HEK293 (cell line): ENCODE results near the gene DROSHA.

Experiments
- CTCF ChIA-PET: fragments of 350-600 bp; formaldehyde crosslinking; extraction: SDS; loops from one replicate; lab custom pipeline; 2021; ENCODE audit warnings: antibody characterized with exemption; lab: Yijun Ruan, JAX
- POLR2A ChIA-PET: fragments of 300-600 bp; formaldehyde crosslinking; extraction: SDS; loops from one replicate; lab custom pipeline; 2020; ENCODE audit warnings: antibody characterized with exemption, inconsistent platforms; lab: Yijun Ruan, JAX
- H3K27ac ChIP-seq: fragments of 200-500 bp; sonication (Bioruptor generic); 2 replicates; pipeline ENCODE4 v1.5.1; 2014; ENCODE audit warnings: low read depth, low read length, control low read depth, inconsistent platforms; ENCODE audit errors: extremely low read depth
- H3K36me3 ChIP-seq, 2 experiments: fragments of 200-500 bp in 1 of 2; sonication (Bioruptor generic) in 1 of 2; 1 replicate in 1 of 2; 2 replicates in 1 of 2; pipeline ENCODE4 v1.5.1; 2014 to 2017; ENCODE audit warnings: inconsistent platforms in 2 of 2, low read length in 2 of 2; ENCODE audit not compliant: control insufficient read depth in 2 of 2, insufficient read depth in 1 of 2
- H3K4me1 ChIP-seq: fragments of 200-500 bp; sonication (Bioruptor generic); 2 replicates; pipeline ENCODE4 v1.5.1; 2014; ENCODE audit warnings: mild to moderate bottlenecking, low read length, inconsistent platforms; ENCODE audit not compliant: control insufficient read depth, insufficient read depth
- H3K4me3 ChIP-seq: 2 replicates; pipeline ENCODE4 v1.5.1; 2011; ENCODE audit warnings: low read depth, mild to moderate bottlenecking, control low read depth, low read length, moderate library complexity
- H3K9me3 ChIP-seq: fragments of 200-500 bp; sonication (Bioruptor generic); 2 replicates; pipeline ENCODE4 v1.5.1; 2014; ENCODE audit warnings: low read depth, low read length, inconsistent platforms; ENCODE audit not compliant: control insufficient read depth, insufficient read depth
- PATZ1 ChIP-seq: fragments of 450-650 bp; formaldehyde crosslinking; IDR thresholded peaks from 2 replicates; pipeline ENCODE4 v1.5.1; 2016; ENCODE audit warnings: missing biosample characterization, missing genetic modification characterization
- REST ChIP-seq: fragments of 450-650 bp; formaldehyde crosslinking; IDR thresholded peaks from 2 replicates; pipeline ENCODE4 v1.5.1; 2016; ENCODE audit warnings: missing biosample characterization, missing genetic modification characterization
- SCRT2 ChIP-seq: fragments of 450-650 bp; formaldehyde crosslinking; IDR thresholded peaks from 2 replicates; pipeline ENCODE4 v1.5.1; 2016; ENCODE audit warnings: missing biosample characterization, missing genetic modification characterization
- ZNF214 ChIP-seq: fragments of 450-650 bp; formaldehyde crosslinking; IDR thresholded peaks from 2 replicates; pipeline ENCODE4 v1.5.1; 2017; ENCODE audit warnings: missing biosample characterization, mild to moderate bottlenecking, missing genetic modification characterization, borderline replicate concordance
- ZNF354C ChIP-seq: fragments of 450-650 bp; formaldehyde crosslinking; IDR thresholded peaks from 2 replicates; pipeline ENCODE4 v1.5.1; 2016; ENCODE audit warnings: missing biosample characterization, missing genetic modification characterization, low read depth, borderline replicate concordance
- ZNF560 ChIP-seq: fragments of 450-650 bp; formaldehyde crosslinking; IDR thresholded peaks from 2 replicates; pipeline ENCODE4 v1.5.1; 2017; ENCODE audit warnings: missing biosample characterization, missing genetic modification characterization, borderline replicate concordance
- ZNF654 ChIP-seq: fragments of 450-650 bp; formaldehyde crosslinking; IDR thresholded peaks from 2 replicates; pipeline ENCODE4 v1.5.1; 2016; ENCODE audit warnings: low read depth, missing biosample characterization, missing genetic modification characterization
- ZNF768 ChIP-seq: fragments of 450-650 bp; formaldehyde crosslinking; IDR thresholded peaks from 2 replicates; pipeline ENCODE4 v1.5.1; 2018; ENCODE audit warnings: missing biosample characterization, mild to moderate bottlenecking, missing genetic modification characterization
- ZXDB ChIP-seq: fragments of 450-650 bp; formaldehyde crosslinking; IDR thresholded peaks from 2 replicates; pipeline ENCODE4 v1.5.1; 2016; ENCODE audit warnings: missing biosample characterization, missing genetic modification characterization
- TF ChIP-seq, protein P1 (sequence below): fragments of 450-650 bp; formaldehyde crosslinking; IDR thresholded peaks from 2 replicates; pipeline ENCODE4 v1.5.1; 2016; ENCODE audit warnings: missing biosample characterization, missing genetic modification characterization
- TF ChIP-seq, protein P2 (sequence below): fragments of 450-650 bp; formaldehyde crosslinking; IDR thresholded peaks from 2 replicates; pipeline ENCODE4 v1.5.1; 2016; ENCODE audit warnings: missing biosample characterization, missing genetic modification characterization, borderline replicate concordance

DROSHA gene

GRCh38 chr5:31427724-31428309, 104.1 kb downstream of the DROSHA start:
- CTCF ChIA-PET, result interaction anchor here (0.6 to 1.2 kb wide), 2 partner anchors 12 to 68 kb away, joined by 4 read pairs; no protein-coding TSS in a partner anchor
- no peak overlapping the region for H3K4me3 ChIP-seq
- H3K9me3 ChIP-seq, result no peaks in the 10 kb centered on the region
- no peak overlapping the region for H3K27ac ChIP-seq
- H3K36me3 ChIP-seq, result peaks cover 52 to 54% of the 10 kb centered on the region in 2 experiments
- POLR2A ChIA-PET, result no interaction called here
- H3K4me1 ChIP-seq, result no peaks in the 10 kb centered on the region
- TF ChIP-seq, protein P1, sequence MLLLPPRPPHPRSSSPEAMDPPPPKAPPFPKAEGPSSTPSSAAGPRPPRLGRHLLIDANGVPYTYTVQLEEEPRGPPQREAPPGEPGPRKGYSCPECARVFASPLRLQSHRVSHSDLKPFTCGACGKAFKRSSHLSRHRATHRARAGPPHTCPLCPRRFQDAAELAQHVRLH, result no peak
- no peak for TF ChIP-seq ZNF354C (tag by site-specific recombination)
- TF ChIP-seq, protein P2, sequence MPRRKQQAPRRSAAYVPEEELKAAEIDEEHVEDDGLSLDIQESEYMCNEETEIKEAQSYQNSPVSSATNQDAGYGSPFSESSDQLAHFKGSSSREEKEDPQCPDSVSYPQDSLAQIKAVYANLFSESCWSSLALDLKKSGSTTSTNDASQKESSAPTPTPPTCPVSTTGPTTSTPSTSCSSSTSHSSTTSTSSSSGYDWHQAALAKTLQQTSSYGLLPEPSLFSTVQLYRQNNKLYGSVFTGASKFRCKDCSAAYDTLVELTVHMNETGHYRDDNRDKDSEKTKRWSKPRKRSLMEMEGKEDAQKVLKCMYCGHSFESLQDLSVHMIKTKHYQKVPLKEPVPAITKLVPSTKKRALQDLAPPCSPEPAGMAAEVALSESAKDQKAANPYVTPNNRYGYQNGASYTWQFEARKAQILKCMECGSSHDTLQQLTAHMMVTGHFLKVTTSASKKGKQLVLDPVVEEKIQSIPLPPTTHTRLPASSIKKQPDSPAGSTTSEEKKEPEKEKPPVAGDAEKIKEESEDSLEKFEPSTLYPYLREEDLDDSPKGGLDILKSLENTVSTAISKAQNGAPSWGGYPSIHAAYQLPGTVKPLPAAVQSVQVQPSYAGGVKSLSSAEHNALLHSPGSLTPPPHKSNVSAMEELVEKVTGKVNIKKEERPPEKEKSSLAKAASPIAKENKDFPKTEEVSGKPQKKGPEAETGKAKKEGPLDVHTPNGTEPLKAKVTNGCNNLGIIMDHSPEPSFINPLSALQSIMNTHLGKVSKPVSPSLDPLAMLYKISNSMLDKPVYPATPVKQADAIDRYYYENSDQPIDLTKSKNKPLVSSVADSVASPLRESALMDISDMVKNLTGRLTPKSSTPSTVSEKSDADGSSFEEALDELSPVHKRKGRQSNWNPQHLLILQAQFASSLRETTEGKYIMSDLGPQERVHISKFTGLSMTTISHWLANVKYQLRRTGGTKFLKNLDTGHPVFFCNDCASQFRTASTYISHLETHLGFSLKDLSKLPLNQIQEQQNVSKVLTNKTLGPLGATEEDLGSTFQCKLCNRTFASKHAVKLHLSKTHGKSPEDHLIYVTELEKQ (tag by site-specific recombination), result no peak
- TF ChIP-seq SCRT2 (tag by site-specific recombination), result no peak
- no peak for TF ChIP-seq ZNF560

GRCh38 chr5:31427013-31427723, 104.7 kb downstream of the DROSHA start:
- ChIA-PET CTCF (interaction anchor here (0.6 kb wide), 1 partner anchor 69 kb away, joined by 4 read pairs; no protein-coding TSS in a partner anchor), POLR2A (no interaction called here)
- Histone ChIP-seq H3K4me1 (no peaks in the 10 kb centered on the region), H3K9me3 (no peaks in the 10 kb centered on the region), H3K27ac (no peak overlapping the region), H3K4me3 (no peak overlapping the region), H3K36me3 (peaks cover 52 to 54% of the 10 kb centered on the region in 2 experiments)
- TF ChIP-seq ZXDB (tag by site-specific recombination) (no peak), PATZ1 (tag by site-specific recombination) (no peak), REST (tag by site-specific recombination) (no peak), ZNF214 (no peak), ZNF768 (tag by site-specific recombination) (no peak), ZNF654 (tag by site-specific recombination) (no peak)
